ENCODE measurements around the gene ASPRV1.

GRCh38 chr2:70010576-70011111 is 49.2 kb upstream of the ASPRV1 start:
- TF ChIP-seq REST (IDR thresholded peaks at IDR 0.05; ENCODE audit: insufficient read depth in 1 of 2, low read depth in 2 of 2, low read length in 2 of 2) (no peak), POLR2AphosphoS5 (IDR thresholded peaks at IDR 0.05; ENCODE audit: low read depth, low read length) (no peak), TAF1 (IDR thresholded peaks at IDR 0.05; ENCODE audit: borderline replicate concordance, insufficient read depth, low read length) (no peak), SIN3A (IDR thresholded peaks at IDR 0.05; ENCODE audit: borderline replicate concordance, insufficient read depth, low read length) (no peak), FOXP2 (optimal IDR thresholded peaks at IDR 0.05; ENCODE audit: borderline replicate concordance, extremely low read depth, extremely low read length, insufficient read depth) (no peak)

Measured in PFSK-1 (cell line).